NCI-H82 treated with DMSO at 0.1 percent for 48 hours (cell line): ENCODE data around the gene DEFB119.
"Not testable (repeated sequence)": the region's sequence is repeated elsewhere in the genome, so short reads cannot be mapped to it uniquely, and the experiment has no call there.

Experiments used
- DNase-seq: peaks from one replicate; lab custom pipeline; 2025; ENCODE audit not compliant: unreplicated experiment; lab: John Stamatoyannopoulos, UW

DEFB119 gene, protein sequence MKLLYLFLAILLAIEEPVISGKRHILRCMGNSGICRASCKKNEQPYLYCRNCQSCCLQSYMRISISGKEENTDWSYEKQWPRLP

DNA sequence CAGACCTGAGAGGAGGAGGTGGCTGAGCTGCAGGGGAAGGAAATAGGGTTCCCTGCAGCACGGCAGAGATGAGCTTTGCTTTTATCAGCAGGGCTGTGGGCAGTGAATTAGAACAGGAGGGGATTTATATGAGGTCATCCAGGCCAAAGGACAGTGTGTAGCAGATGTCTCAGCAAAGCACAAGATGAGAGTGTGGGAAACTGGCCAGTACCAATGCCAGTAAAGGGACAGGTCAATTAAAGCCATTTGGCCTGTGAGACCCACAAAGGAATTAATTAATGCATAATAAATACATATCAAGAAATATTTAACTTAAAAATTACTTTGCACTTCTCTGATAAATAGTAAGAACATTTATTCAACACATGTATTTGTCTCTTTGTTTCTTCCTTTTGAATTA, at the start of gene DEFB119:
DEFB119 (minus strand) TSS at position 101 of the 400 bp plus-strand sequence. CDS start 107 bp downstream, outside the sequence.
- no peak for DNase-seq

DNA sequence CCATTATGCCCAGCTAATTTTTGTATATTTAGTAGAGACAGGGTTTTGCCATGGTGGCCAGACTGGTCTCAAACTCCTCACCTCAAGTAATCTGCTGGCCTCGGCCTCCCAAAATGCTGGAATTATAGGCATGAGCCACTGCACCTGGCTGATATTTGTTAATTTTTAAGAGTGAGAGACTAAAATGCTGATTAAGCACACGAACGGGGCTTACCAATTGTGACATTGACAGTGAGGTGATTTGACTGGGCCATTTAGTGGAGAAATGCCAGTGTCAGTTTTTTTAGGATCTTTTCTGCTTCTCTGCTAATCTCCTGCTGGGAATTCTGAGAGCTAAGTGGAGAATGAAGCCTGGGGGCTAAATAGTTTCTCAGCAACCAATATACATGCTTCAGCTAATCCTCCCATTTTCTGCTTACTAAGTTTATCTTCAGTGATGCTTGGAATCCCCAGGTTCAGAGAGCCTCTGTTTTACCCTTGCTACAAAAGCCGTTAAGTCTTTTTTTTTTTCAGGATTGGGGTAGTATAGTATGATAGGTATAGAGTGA, 40.3 kb upstream of the DEFB119 start:
- no peak for DNase-seq

DNA sequence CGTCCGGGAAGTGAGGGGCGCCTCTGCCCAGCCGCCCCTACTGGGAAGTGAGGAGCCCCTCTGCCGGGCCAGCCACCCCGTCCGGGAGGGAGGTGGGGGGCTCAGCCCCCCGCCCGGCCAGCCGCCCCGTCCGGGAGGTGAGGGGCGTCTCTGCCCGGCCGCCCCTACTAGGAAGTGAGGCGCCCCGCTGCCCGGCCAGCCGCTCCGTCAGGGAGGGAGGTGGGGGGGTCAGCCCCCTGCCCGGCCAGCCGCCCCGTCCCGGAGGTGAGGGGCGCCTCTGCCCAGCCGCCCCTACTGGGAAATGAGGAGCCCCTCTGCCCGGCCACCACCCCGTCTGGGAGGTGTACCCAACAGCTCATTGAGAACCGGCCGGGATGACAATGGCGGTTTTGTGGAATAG, 37.2 kb upstream of the DEFB119 start:
- DNase-seq, result not testable (repeated sequence)

DNA sequence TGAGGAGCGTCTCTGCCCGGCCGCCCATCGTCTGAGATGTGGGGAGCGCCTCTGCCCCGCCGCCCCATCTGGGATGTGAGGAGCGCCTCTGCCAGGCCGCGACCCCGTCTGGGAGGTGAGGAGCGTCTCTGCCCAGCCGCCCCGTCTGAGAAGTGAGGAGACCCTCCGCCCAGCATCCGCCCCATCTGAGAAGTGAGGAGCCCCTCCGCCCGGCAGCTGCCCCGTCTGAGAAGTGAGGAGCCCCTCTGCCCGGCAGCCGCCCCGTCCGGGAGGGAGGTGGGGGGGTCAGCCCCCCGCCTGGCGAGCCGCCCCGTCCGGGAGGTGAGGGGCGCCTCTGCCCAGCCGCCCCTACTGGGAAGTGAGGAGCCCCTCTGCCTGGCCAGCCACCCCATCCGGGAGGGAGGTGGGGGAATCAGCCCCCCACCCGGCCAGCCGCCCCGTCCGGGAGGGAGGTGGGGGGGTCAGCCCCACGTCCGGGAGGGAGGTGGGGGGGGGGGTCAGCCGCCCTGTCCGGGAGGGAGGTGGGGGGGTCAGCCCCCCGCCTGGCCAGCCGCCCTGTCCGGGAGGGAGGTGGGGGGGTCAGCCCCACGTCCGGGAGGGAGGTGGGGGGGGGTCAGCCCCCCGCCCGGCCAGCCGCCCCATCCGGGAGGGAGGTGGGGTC, 36.6 kb upstream of the DEFB119 start:
- DNase-seq, result not testable (repeated sequence)

DNA sequence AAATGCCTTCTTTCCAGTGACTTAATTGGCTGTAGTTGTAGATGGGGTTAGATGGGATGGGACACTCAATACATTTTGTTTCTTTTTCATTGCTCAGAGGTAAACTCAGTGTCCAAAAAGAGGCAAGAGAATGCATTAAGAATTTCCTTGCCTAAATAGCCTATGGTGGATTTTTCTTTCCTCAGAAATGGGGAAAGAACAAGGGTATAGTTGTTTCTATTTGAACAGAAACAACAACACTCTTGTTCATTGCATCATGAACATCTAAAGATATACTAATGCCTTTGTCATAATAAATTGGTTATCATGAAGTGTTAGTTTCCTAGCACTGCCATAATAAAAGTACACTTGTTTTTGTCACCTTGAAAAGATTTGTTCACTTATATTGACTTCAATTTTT, 35.4 kb upstream of the DEFB119 start:
- no peak for DNase-seq

DNA sequence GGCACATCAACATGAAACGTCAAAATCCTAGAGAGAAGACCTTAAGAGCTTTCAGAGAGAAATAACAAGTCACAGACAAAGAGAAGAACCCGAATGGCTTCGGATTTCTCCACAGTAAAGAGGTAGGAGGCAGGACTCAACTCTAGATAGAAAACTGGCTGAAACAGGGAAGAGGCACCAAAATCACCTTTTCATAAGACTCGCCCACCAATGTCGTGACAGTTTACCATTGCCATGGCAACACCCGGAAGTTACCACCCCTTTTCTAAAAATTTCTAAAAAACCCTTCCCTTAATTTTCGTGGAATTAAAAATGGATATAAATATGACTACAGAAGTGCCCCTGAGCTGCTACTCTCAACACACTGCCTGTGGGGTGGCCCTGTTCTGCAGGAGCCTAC, 27.9 kb upstream of the DEFB119 start:
- no peak for DNase-seq

DNA sequence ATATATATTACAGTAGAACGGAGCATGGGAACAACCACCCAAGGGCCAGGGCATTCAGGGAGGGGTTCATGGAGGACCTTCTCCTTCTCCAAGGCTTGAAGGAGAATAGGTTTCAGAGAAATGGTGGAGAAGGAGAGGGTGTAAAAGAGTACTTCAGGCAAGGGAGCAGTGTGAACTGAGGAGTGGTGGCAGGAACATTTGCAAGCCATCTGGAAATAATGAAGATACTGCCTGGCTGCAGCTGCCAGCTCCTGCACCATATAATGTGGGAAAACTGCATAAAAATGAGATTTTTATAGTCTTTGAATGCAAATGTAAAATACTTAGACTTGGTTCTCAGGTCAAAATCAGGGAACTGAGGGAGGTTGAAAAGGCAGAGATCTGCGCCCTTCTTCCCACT, 25.3 kb upstream of the DEFB119 start:
- DNase-seq, result no peak

DNA sequence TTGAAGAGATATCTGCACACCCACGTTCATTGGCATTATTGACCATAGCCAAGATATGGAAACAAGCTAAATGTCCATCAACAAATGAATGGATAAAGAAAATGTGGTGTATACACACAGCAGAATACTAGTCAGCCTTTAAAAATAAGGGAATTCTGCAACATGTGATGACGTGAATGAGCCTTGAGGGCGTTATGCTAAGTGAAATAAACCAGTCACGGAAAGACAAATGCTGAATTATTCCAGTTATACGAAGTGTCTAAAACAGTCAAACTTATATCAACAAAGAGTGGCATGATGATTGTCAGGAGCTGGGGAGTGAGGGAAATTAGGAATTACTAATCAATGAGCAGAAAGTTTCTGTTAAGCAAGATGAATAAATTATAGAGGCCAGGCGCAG, 24.0 kb upstream of the DEFB119 start:
- no peak for DNase-seq

DNA sequence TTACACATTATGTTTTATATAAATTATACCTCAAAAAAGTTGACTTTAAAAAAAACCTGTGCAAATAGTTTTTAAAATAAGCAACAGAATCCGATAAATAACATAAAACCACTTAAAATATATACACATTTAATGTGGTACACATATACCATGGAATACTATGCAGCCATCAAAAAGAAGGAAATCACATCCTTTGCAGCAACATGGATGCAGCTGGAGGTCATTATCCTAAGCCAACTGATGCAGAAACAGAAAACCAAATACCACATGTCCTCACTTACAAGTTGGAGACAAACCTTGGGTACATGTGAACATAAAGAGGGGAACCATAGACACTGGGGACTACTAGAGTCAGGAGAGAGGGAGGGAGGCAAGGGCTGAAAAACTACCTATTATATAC, 19.6 kb upstream of the DEFB119 start:
- DNase-seq, result no peak

DNA sequence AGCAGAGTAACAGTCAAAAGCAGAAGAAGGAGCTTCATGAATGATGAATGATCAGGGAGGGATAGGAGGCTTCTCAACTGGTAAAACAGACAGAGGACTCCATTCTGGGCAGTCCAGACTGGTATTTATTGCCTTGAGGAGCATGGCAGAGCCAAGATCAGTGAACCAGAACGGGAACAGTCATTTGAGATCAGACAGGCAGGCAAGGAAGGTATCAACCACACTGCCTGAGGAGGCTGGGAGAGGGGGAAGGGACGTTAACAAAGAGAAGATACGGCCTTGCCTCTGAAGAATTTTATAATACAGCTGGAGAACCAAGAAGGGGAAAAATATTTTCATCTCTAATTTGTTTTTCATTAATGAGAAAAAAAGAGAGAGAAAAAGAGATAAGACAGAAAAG, 15.7 kb upstream of the DEFB119 start, which contains the start of gene DEFB121:
DEFB121 (minus strand) TSS at position 101 of the 400 bp plus-strand sequence; CDS start at position 38, 63 bp downstream.
- DNase-seq, result no peak

DNA sequence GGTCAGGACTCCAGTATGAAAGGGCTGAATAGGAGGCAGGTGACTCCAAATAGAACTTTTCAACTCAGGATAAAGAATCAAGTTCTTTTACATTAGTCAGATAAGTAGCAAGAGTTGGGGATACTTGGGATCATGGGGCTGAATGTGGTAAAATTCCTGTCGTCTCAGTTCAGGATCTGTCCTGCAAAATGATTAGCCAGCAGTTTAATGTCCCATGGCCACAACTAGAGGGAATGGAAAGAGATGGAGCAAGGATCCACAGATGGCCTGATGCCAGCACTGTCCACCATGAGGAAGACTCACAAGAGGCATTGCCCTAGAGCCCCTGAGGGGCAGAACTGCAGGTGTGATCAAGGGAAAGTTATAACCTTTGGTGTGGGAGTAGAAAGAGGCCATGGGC, 13.5 kb upstream of the DEFB119 start:
- DNase-seq, result no peak

DNA sequence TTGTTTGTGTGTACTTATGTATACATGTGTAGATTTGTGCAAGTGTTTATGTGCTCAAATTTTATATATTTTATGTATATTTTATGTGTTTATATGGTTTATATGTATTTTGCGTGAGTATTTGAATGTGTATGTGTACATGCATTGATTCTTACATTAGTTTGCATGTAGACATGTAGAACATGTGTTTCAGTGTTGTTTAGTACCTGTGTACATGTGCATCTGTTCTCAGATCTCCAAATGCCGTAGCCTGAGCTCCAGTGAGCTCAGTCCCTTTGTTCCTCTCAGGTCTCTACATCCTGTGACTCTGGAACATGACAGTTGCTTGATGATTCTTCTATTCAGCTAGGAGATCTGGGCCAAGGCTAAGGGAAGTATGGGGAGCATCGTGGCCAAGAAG, 4.5 kb upstream of the DEFB119 start:
- no peak for DNase-seq

DNA sequence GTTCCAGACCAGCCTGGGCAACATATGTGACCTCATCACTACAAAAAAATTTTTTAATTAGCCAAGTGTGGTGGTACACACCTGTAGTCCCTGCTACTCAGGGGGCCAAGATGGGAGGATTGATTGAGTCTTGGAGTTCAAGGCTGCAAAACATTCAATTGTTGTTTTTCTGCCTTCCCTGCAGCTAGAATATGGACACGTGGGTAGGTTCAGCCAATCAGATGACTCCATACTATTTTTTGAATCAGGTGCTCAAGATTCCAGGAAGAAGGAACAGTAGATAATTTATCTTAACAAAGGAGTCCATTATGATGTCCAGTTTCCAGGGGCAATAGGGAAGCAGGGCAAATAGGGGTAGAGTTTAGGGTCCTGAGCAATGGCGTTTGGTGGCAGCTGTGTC, 2.4 kb upstream of the DEFB119 start:
- DNase-seq, result no peak

DNA sequence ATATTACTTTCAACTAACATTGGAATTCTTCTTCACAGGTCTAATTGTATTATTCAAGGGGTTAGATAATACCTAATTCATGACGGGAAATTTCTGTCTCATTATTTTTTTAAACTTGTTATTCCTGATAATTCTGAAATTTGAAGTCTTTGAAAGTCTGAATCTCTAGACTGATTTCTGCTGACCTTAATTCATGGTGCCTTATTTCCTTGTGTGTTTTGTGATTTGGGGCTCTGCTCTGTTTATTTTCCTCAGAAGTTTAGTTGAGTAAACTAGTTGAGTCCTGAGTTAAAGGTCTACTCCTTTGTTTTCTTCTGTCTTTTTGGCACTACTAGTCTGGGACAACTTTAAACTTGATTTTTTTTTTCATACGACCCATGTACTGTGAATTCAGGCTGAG, 16.0 kb downstream of the DEFB119 start:
- DNase-seq, result no peak

DNA sequence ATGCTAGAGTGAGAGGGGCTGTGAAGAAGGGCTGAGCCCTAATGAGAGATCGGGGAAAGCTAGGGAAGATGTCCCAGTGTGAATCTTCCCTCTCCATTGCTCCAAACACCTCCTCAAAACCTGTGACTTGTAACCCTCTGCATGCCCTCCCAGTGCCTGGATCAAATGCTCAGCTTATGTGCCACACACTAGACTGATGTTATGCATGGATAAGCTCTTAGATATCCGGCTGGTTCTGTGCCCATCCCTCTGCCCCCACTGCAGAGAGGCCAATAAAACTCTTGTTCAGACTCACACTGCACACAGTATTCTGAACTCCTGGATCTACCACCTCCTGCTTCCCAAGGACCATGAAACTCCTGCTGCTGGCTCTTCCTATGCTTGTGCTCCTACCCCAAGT, 22.1 kb downstream of the DEFB119 start, which contains the start of gene DEFB118:
DEFB118 (plus strand) TSS at position 301 of the 400 bp plus-strand sequence; CDS start at position 351, 50 bp downstream.
- DNase-seq, result no peak

DNA sequence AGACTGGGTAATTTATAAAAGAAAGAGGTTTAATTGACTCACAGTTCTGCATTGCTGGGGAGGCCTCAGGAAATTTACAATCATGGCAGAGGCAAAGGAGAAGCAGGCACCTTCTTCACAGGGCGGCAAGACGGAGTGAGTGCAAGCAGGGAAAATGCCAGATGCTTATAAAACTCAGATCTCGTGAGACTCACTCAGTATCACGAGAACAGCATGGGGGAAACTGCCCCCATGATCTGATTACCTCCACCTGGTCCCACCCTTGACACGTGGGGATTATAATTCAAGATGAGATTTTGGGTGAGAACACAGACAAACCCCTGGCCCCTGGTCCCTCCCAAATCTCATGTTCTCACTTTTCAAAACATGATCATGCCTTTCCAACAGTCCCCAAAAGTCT, 26.1 kb downstream of the DEFB119 start:
- DNase-seq, result not testable (repeated sequence)

DNA sequence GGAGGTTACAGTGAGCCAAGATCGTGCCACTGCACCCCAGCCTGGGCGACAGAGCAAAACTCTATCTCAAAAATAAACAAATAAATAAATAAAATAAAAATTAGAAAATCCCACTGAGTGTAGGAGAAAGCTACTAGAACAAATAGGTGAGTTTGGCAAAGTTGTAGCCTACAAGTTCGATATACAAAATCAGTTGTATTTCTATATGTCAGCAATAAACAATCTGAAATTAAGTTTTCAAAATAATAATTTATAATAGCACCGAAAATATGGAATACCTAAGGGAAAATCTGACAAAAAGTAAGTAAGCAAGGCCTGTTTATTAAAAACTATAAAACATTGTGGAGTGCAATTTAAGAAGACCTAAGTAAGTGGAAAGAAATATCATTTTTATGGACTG, 27.1 kb downstream of the DEFB119 start:
- no peak for DNase-seq

DNA sequence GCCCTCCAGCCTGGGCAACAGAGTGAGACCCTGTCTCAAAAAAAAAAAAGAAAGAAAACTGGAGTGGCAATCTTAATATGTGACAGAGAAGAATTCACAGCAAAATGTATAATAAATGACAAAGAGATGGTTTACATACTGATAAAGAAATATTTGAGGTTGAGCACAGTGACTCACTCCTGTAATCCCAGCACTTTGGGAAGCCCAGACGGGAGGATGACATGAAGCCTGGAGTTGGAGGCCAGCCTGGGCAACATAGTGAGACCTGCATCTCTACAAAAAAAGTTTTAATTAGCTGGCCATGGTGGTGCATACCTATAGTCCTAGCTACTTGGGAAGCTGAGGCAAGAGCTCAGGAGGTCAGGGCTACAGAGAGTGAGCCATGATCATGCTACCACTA, 34.4 kb downstream of the DEFB119 start:
- no peak for DNase-seq

DNA sequence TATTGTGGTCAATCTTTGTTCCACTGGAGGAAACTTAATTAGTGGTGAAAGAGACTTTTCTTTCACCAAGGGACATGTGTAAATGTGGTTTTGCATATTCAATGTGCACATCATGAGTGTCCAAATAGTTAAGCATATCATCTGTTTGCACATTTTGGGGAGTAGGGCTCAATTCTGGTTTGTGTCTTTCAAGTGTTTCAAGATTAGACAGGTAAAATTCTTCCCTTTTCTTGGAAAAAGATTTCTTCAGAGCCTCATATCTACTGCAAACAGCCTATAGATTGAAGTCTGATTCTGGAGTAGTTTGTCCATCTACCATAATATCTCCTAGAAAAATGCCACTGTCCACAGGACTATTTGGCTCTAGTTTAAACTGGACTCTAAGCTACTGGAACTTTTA, 48.9 kb downstream of the DEFB119 start:
- no peak for DNase-seq

DNA sequence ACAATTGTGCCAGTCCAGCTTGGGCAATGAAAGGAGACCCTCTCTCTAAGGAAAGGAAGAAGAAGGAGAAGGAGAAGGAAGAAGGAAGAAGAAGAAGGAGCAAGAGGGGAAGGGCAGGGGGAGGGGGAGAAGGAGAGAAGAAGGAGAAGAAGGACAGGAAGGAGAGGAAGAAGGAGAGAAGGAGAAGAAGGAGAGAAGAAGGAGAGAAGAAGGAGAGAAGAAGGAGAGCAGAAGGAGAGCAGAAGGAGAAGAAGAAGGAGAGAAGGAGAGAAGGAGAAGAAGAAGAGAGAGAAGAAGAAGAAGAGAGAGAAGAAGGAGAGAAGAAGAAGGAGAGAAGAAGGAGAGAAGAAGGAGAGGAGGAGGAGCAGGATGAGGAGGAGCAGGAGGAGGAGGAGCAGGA, 59.5 kb downstream of the DEFB119 start:
- DNase-seq, result no peak
